GM10266 (cell line): ENCODE data around the gene TTC13.

ENCODE experiments used
- DNase-seq: peaks from one replicate; pipeline ENCODE4 v3.0.0; 2012; ENCODE audit errors: extremely low spot score
- CTCF ChIP-seq: IDR thresholded peaks from 2 replicates; pipeline ENCODE4 v1.5.1; 2012; ENCODE audit warnings: mild to moderate bottlenecking, low read depth; ENCODE audit not compliant: control insufficient read depth, insufficient read depth; ENCODE audit errors: missing control alignments

Gene TTC13

GRCh38 chr1:230867903-230868735 is 110.5 kb downstream of the TTC13 start, which contains the start of gene C1orf198:
C1orf198 (minus strand) TSS chr1:230868521; CDS start chr1:230868512, 9 bp downstream.
- DNase-seq = peak; percentile 93
- TF ChIP-seq CTCF = no peak

- no peak for DNase-seq
- TF ChIP-seq CTCF = no peak
These were observed 111.4 kb downstream of the TTC13 start for GRCh38 chr1:230867101-230867902.

GRCh38 chr1:230866171-230867070 is 112.2 kb downstream of the TTC13 start:
- no peak for DNase-seq
- no peak for TF ChIP-seq CTCF

GRCh38 chr1:230865062-230865817 is 113.4 kb downstream of the TTC13 start:
- no peak for DNase-seq
- TF ChIP-seq CTCF = no peak

- TF ChIP-seq CTCF = no peak
- no peak for DNase-seq
These were observed 114.2 kb downstream of the TTC13 start for GRCh38 chr1:230864441-230864840.

GRCh38 chr1:230863449-230863848 is 115.2 kb downstream of the TTC13 start:
- no peak for TF ChIP-seq CTCF
- DNase-seq = no peak
